ENCODE results near the gene RAI1. TPM values are rescaled to one million over a fixed set of nuclear protein-coding genes. Genes with fewer than 3 reads are reported as not detected.

RAI1 gene
- total and polyA plus RNA-seq, 12 donors = 4.2 to 37.3 (median 26.9) TPM

- intact Hi-C loops (cut with DNase I) = no loop called here
- H3K9me3 ChIP-seq (replicated peaks in 1 of 3) = no peaks in the 10 kb centered on the region
- H3K4me1 ChIP-seq (replicated peaks in 1 of 2) = peaks cover 18 to 44% of the 10 kb centered on the region in 2 donors
Measured at GRCh38 chr17:17706140-17707060, 25.1 kb downstream of the RAI1 start.

GRCh38 chr17:17708295-17708694, 27.0 kb downstream of the RAI1 start:
- H3K27me3 ChIP-seq = no peaks in the 10 kb centered on the region
- H3K9me3 ChIP-seq (replicated peaks in 1 of 3) = no peaks in the 10 kb centered on the region
- H3K4me3 ChIP-seq = no peak overlapping the region
- no peak overlapping the region for H3K27ac ChIP-seq
- no peak for DNase-seq
- H3K4me1 ChIP-seq (replicated peaks in 1 of 2) = peaks cover 12 to 38% of the 10 kb centered on the region in 2 donors
- no peak for TF ChIP-seq POLR2A (IDR thresholded peaks at IDR 0.05)
- no peak for TF ChIP-seq CTCF (IDR thresholded peaks at IDR 0.05)
- H3K36me3 ChIP-seq (replicated peaks in 1 of 2) = no peaks in the 10 kb centered on the region
- intact Hi-C loops (cut with DNase I) = no loop called here

More at GRCh38 chr17:17706140-17707060, 25.1 kb downstream of the RAI1 start:
- DNase-seq = no peak
- Histone ChIP-seq H3K27me3 (no peaks in the 10 kb centered on the region), H3K36me3 (replicated peaks in 1 of 2) (no peaks in the 10 kb centered on the region), H3K4me3 (no peak overlapping the region), H3K27ac (peak overlapping the region in 1 of 5 donors; percentile 33)
- TF ChIP-seq POLR2A (IDR thresholded peaks at IDR 0.05) = no peak
- WGBS, 4 donors = 89 to 93% (median 92%) methylated on average over 12 of the region's 12 CpGs

GRCh38 chr17:17708816-17709215, 27.6 kb downstream of the RAI1 start:
- no peak overlapping the region for H3K27ac ChIP-seq
- no peak overlapping the region for H3K4me3 ChIP-seq
- H3K9me3 ChIP-seq (replicated peaks in 1 of 3) = no peaks in the 10 kb centered on the region
- peaks cover 14 to 38% of the 10 kb centered on the region in 2 donors for H3K4me1 ChIP-seq (replicated peaks in 1 of 2)
- intact Hi-C loops (cut with DNase I) = no loop called here
- no peaks in the 10 kb centered on the region for H3K36me3 ChIP-seq (replicated peaks in 1 of 2)
- no peaks in the 10 kb centered on the region for H3K27me3 ChIP-seq
- WGBS, 4 donors = 82 to 87% (median 83%) methylated on average over 2 to 9 of the region's 9 CpGs
- DNase-seq = no peak
- TF ChIP-seq POLR2A (IDR thresholded peaks at IDR 0.05) (no peak), CTCF (IDR thresholded peaks at IDR 0.05) (no peak)

- DNase-seq = no peak
- H3K9me3 ChIP-seq (replicated peaks in 1 of 3) = no peaks in the 10 kb centered on the region
- WGBS, 4 donors = 75 to 87% (median 81%) methylated on average over 9 to 15 of the region's 15 CpGs
- H3K27me3 ChIP-seq = no peaks in the 10 kb centered on the region
- H3K36me3 ChIP-seq (replicated peaks in 1 of 2) = no peaks in the 10 kb centered on the region
- peaks cover 18 to 41% of the 10 kb centered on the region in 2 donors for H3K4me1 ChIP-seq (replicated peaks in 1 of 2)
- intact Hi-C loops (cut with DNase I) = no loop called here
- no peak overlapping the region for H3K4me3 ChIP-seq
- peak overlapping the region in 3 of 5 donors; percentile 49 to 89 (median 52) for H3K27ac ChIP-seq
- TF ChIP-seq POLR2A (IDR thresholded peaks at IDR 0.05) (no peak), CTCF (IDR thresholded peaks at IDR 0.05) (no peak)
Measured at GRCh38 chr17:17709815-17710321, 28.6 kb downstream of the RAI1 start.

All from adrenal gland (tissue), 12 donors.